ENCODE measurements around the gene KATNBL1.
A peak's percentile ranks its signal among the peaks of the same experiment; 100 is the strongest.

KATNBL1 gene

GRCh38 chr15:34243226-34243625 lies 33.3 kb upstream of the KATNBL1 start:
- Histone ChIP-seq H3K4me1 (ENCODE audit: insufficient read depth, low read length) (no peaks in the 10 kb centered on the region), H3K27me3 (ENCODE audit: insufficient read depth, low read length, poor library complexity) (no peaks in the 10 kb centered on the region), H3K79me2 (ENCODE audit: insufficient read depth, low read length) (no peaks in the 10 kb centered on the region), H3K4me2 (ENCODE audit: insufficient read depth, low read length) (no peak overlapping the region), H3K9me3 (ENCODE audit: insufficient read depth, low read length, severe bottlenecking) (no peaks in the 10 kb centered on the region), H3K4me3 (ENCODE audit: low read depth in 1 of 2, low read length in 2 of 2) (no peak overlapping the region), H3K27ac (ENCODE audit: low read length) (no peak overlapping the region), H3K36me3 (ENCODE audit: insufficient read depth, low read length) (peaks cover 11% of the 10 kb centered on the region; the same call in 1 of the 2 replicates), H2AFZ (ENCODE audit: low read depth, low read length) (no peak overlapping the region), H4K20me1 (ENCODE audit: insufficient read depth, low read length) (no peaks in the 10 kb centered on the region), H3K9ac (ENCODE audit: low read depth, low read length) (no peak overlapping the region)
- ATAC-seq (ENCODE audit: insufficient read depth, low read depth) (no peak), DNase-seq (no peak)
- TF ChIP-seq EZH2 (IDR thresholded peaks at IDR 0.05; ENCODE audit: borderline replicate concordance, low read depth, low read length, severe bottlenecking) (no peak), CTCF (IDR thresholded peaks at IDR 0.05; ENCODE audit: borderline replicate concordance, extremely low read depth, low read length, poor library complexity, severe bottlenecking) (no peak)

- DNase-seq (no peak), ATAC-seq (ENCODE audit: insufficient read depth, low read depth) (no peak)
- Histone ChIP-seq H3K4me2 (ENCODE audit: insufficient read depth, low read length) (no peak overlapping the region), H3K27me3 (ENCODE audit: insufficient read depth, low read length, poor library complexity) (no peaks in the 10 kb centered on the region), H2AFZ (ENCODE audit: low read depth, low read length) (no peak overlapping the region), H3K36me3 (ENCODE audit: insufficient read depth, low read length) (peaks cover 12% of the 10 kb centered on the region; the same call in 1 of the 2 replicates), H3K27ac (ENCODE audit: low read length) (no peak overlapping the region), H3K9me3 (ENCODE audit: insufficient read depth, low read length, severe bottlenecking) (no peaks in the 10 kb centered on the region), H3K4me3 (ENCODE audit: low read depth in 1 of 2, low read length in 2 of 2) (no peak overlapping the region), H3K4me1 (ENCODE audit: insufficient read depth, low read length) (no peaks in the 10 kb centered on the region), H3K9ac (ENCODE audit: low read depth, low read length) (no peak overlapping the region), H3K79me2 (ENCODE audit: insufficient read depth, low read length) (no peaks in the 10 kb centered on the region), H4K20me1 (ENCODE audit: insufficient read depth, low read length) (no peaks in the 10 kb centered on the region)
- no peak for TF ChIP-seq CTCF (IDR thresholded peaks at IDR 0.05; ENCODE audit: borderline replicate concordance, extremely low read depth, low read length, poor library complexity, severe bottlenecking)
- TF ChIP-seq EZH2 (IDR thresholded peaks at IDR 0.05; ENCODE audit: borderline replicate concordance, low read depth, low read length, severe bottlenecking): no peak
These were observed 32.4 kb upstream of the KATNBL1 start for GRCh38 chr15:34242331-34242710.

- no peak overlapping the region for H3K27ac ChIP-seq (ENCODE audit: low read length)
- no peaks in the 10 kb centered on the region for H4K20me1 ChIP-seq (ENCODE audit: insufficient read depth, low read length)
- no peak overlapping the region for H3K4me2 ChIP-seq (ENCODE audit: insufficient read depth, low read length)
- ATAC-seq (ENCODE audit: insufficient read depth, low read depth) (peak; percentile 73; the same call in 2 of the 3 replicates), DNase-seq (peak; percentile 16)
- no peaks in the 10 kb centered on the region for H3K79me2 ChIP-seq (ENCODE audit: insufficient read depth, low read length)
- H3K4me3 ChIP-seq (ENCODE audit: low read depth in 1 of 2, low read length in 2 of 2): no peak overlapping the region
- no peak overlapping the region for H3K9ac ChIP-seq (ENCODE audit: low read depth, low read length)
- H3K36me3 ChIP-seq (ENCODE audit: insufficient read depth, low read length): peaks cover 14% of the 10 kb centered on the region; the same call in 1 of the 2 replicates
- H3K4me1 ChIP-seq (ENCODE audit: insufficient read depth, low read length): no peaks in the 10 kb centered on the region
- no peak for TF ChIP-seq EZH2 (IDR thresholded peaks at IDR 0.05; ENCODE audit: borderline replicate concordance, low read depth, low read length, severe bottlenecking)
- TF ChIP-seq CTCF (IDR thresholded peaks at IDR 0.05; ENCODE audit: borderline replicate concordance, extremely low read depth, low read length, poor library complexity, severe bottlenecking): peak; percentile 65
- no peaks in the 10 kb centered on the region for H3K27me3 ChIP-seq (ENCODE audit: insufficient read depth, low read length, poor library complexity)
- no peak overlapping the region for H2AFZ ChIP-seq (ENCODE audit: low read depth, low read length)
- H3K9me3 ChIP-seq (ENCODE audit: insufficient read depth, low read length, severe bottlenecking): no peaks in the 10 kb centered on the region
These were observed 31.8 kb upstream of the KATNBL1 start for GRCh38 chr15:34241376-34242330.
